HL-60 (cell line): ENCODE results near the gene FOXO6.

Source experiments
- DNase-seq, 2 experiments: peaks; one replicate each; pipeline ENCODE4 v3.0.0-alpha.2; 2010 to 2020; ENCODE audit warnings: low read depth in 1 of 2, low spot score in 1 of 2
- H3K27ac ChIP-seq: fragments of 250-450 bp; sonication (Bioruptor Pico); replicated peaks from 2 replicates; pipeline ENCODE4 v1.5.1; 2020; ENCODE audit warnings: mild to moderate bottlenecking, moderate library complexity
- H3K27me3 ChIP-seq: fragments of 250-450 bp; sonication (Bioruptor Pico); 2 replicates; pipeline ENCODE4 v1.5.1; 2021; ENCODE audit warnings: mild to moderate bottlenecking, moderate library complexity; ENCODE audit not compliant: insufficient read depth, poor library complexity, severe bottlenecking
- H3K4me3 ChIP-seq: replicated peaks from 2 replicates; pipeline ENCODE4 v1.5.1; 2011; ENCODE audit warnings: mild to moderate bottlenecking, control low read depth, low read length; ENCODE audit not compliant: insufficient read depth
- CTCF ChIP-seq: IDR thresholded peaks from one replicate; pipeline ENCODE4 v1.5.1; 2011; ENCODE audit warnings: low read length, control low read depth, inconsistent platforms; ENCODE audit not compliant: insufficient read depth
- GABPA ChIP-seq: IDR thresholded peaks from 2 replicates; pipeline ENCODE4 v1.6.1; 2012; ENCODE audit warnings: low read depth
- POLR2AphosphoS5 ChIP-seq: IDR thresholded peaks from 2 replicates; pipeline ENCODE4 v1.6.1; 2012; ENCODE audit warnings: low read depth
- REST ChIP-seq: IDR thresholded peaks from 2 replicates; pipeline ENCODE4 v1.6.1; 2012; ENCODE audit warnings: low read depth; ENCODE audit not compliant: insufficient replicate concordance
- SPI1 ChIP-seq: IDR thresholded peaks from 2 replicates; pipeline ENCODE4 v1.6.1; 2012; ENCODE audit warnings: low read depth, mild to moderate bottlenecking, borderline replicate concordance

Gene FOXO6

GRCh38 chr1:41365320-41365633 lies 4.0 kb downstream of the FOXO6 start:
- Histone ChIP-seq H3K27ac (no peak overlapping the region), H3K4me3 (no peak overlapping the region), H3K27me3 (peaks cover 11% of the 10 kb centered on the region)
- TF ChIP-seq GABPA (no peak), POLR2AphosphoS5 (no peak), REST (no peak), CTCF (no peak), SPI1 (no peak)
- DNase-seq, result no peak

- TF ChIP-seq GABPA (no peak), SPI1 (no peak), CTCF (no peak), REST (no peak), POLR2AphosphoS5 (no peak)
- peak overlapping the region; percentile 48; the same call in 1 of the 2 replicates for H3K27ac ChIP-seq
- H3K27me3 ChIP-seq, result peaks cover 11% of the 10 kb centered on the region
- peak overlapping the region; percentile 33 for H3K4me3 ChIP-seq
- no peak for DNase-seq
Measured at GRCh38 chr1:41365772-41366454, 4.7 kb downstream of the FOXO6 start.

- H3K27me3 ChIP-seq, result peaks cover 11% of the 10 kb centered on the region
- DNase-seq, result peak in 1 of 2 experiments; percentile 42
- peak overlapping the region; percentile 48 for H3K27ac ChIP-seq
- H3K4me3 ChIP-seq, result peak overlapping the region; percentile 33
- no peak; the same call in 1 of the 2 replicates for TF ChIP-seq POLR2AphosphoS5
- no peak for TF ChIP-seq SPI1
- no peak for TF ChIP-seq CTCF
- TF ChIP-seq GABPA, result no peak
- TF ChIP-seq REST, result no peak
Measured at GRCh38 chr1:41366455-41367287, 5.4 kb downstream of the FOXO6 start.
